Measurements from ENCODE around the gene SLC9A2.

SLC9A2 gene

DNA sequence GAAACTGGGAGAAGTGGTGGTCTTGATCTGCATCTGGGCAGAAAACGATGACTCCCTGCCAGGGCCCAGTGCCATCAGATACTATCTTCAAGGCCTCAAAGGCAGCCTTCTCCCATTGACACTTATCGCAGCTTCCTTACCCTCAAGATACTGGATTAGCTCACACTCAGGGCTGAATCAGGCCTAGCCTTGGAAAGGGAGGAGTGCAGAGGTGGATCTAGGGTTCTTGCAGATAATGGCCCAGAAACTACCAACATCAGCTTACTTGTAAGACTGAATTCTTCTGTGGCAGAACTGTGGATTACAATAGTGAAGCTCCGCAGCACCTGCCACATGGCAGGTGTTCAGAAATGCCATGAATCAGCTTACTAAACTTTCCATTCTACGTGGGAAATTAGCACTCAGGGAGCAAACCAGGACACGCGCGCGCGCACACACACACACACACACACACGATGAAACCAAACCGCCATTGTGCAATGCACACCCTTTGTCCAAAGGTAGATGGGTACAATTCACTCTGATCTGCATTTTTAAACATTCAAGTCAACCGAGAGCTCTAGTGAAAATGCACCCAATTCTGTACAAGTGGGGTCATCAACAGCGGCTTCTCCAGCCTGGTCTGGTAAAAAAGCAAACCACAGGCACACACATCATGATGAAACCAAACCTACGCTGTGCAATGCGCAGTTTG lies 116.2 kb downstream of the SLC9A2 start:
- DNase-seq, result no peak

DNA sequence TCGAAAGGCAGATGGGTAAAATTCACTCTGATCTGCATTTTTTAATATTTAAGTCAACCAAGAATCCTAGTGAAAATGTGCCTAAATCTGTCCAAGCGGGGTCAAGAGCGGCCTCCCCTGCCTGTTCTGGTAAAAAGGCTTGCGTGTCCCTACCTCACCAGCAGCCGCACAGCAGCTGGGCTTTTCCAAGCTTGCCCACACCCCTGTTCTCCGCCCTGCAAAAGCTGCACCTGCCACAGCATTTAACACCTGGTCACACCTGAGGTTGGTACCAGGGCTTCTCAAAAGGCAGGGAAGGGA lies 116.7 kb downstream of the SLC9A2 start:
- DNase-seq, result no peak

DNA sequence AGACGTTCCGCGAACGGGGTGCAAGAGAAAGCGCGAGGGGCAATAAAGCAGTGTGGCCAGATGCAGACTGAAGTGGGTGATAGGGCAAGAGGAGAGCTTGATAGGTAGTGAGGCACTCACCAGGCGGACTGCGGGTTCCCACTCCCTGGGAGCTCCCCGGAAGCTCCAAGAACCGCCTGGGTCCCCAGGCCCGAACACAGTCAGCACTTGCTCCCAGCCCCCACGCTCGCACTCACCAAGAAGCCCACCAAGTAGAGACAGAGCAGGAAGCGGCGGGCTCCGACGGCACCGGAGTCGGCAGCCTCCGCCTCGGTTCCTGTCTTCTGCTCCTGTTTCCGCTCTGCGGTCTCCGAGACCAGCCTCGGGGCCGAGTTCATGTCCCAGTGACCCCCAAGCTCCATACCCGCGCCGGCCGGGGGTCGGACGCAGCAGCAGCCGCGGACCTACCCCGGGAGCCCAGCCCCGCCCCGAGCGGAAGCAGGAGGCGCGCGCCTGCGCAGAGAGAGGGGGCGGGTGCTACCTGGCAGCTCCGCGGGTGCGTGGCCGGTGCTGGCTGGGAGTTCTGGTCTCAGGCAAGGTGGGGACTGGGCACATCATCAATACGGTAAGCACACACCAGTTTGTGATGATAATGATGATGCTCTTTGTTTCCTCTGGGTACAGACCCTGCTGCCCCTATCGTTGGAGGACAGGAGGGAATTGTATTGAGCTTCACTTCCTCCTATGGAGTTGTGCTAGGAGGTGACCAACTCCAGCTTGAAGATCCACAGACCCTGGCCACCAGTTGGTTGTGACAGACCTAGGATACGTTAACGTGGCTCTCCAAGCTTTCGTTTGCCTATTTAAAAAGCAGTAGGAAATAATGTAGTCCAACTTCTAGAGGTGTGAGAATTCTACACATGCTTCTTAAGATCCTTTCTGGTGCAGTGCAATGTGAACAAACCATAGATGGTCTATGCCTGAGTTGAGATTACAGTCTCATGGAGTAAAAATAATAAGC lies 117.4 kb downstream of the SLC9A2 start:
- DNase-seq, result peak; percentile 43 to 83 (median 66)

DNA sequence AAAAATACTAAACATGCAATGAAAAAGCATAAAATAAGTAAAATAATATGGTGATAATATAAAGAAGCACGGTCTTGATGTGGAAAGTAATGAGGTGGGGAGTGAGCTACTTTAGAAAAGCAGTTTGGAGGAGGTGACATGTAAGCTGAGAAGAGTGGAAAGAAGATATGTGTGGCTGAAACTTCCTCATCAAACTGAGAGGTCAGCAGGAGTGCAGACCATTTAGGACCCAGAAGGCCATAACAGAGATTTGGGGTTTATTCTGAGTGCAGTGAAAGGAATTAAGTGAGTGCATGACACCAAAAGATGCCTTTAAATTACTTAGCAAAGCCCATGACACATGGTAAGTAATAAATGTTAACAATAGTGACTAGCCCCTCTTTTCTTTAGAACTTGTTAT lies 118.1 kb downstream of the SLC9A2 start:
- no peak for DNase-seq

DNA sequence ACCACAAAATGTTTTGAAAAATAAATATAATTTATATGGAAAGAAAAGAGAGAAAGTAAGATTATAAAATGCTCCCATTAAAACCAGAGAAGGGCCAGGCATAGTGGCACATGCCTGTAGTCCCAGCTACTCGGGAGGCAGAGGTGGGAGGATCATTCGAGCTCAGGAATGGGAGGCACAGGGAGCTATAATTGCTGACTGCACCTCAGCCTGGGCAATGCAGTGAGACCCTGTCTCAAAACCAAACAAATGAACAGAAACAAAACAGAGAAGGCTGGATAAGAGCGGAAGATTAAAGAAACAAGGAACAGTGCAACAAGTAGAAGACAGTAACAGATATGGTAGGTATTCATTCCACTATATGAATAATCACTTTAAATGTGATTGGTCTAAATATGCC lies 123.9 kb downstream of the SLC9A2 start:
- no peak for DNase-seq

DNA sequence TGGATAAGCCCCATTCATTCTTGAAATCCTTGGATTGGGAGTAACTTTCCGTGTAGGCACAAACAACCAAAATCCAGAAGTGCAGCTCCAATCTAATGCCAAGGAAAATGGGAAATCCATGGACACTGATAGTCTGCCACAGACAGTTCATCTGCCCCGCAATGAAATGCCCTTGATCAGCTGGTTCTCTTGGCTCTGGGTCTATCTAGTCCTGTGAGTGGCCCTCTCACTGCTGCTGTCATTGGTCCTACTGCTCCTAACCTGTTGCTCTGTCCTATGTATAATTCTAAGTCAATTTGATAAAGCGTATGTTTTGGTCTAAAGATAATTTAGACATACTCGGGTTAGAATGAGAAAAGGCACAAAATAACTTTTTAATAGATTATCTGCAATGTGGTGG lies 128.8 kb downstream of the SLC9A2 start:
- DNase-seq, result no peak

DNA sequence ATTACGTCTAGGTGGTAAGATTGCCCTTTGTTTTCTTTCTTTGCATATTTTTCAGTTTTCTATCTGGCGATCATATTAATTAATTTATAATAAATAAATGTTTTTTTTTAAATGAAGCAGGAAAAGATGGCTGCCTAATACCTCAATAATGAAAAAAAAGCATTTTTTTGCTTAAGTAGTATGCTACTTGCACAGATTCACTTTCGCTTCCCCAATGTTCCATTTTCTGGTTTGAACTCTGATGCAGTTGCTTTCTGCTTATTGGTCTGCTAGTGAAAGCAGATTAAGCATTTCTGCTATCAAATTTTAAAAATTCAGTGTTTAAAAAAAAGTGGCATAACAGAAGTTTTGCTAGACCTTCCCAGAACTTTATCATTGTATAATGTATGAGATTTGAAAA lies 130.6 kb downstream of the SLC9A2 start:
- DNase-seq, result no peak

DNA sequence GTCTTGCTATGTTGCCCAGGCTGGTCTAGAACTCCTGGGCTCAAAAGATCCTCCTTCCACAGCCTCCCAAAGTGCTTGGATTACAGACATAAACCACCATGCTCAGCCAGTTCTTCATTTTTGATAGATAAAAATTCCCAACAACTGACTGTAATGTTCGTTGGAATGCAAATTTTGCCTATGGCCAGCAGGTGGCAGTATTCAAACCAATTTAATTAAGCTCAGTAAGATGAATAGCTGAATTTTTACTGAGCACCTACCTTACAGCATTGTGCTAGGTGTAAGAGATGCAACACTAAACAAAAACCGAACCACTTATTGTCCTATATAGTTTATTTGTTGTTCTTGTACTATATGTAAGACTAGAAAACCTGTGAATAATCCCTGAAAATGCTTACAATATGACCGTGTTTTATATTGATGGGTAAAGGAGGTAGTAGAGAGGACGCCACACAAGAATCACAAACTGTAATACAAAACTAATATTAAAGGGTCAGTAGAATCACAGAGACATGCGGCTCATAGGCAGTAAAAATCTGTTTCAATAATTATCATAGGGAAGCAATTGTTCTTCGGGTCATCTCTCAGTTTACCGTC lies 134.3 kb downstream of the SLC9A2 start:
- no peak for DNase-seq

DNA sequence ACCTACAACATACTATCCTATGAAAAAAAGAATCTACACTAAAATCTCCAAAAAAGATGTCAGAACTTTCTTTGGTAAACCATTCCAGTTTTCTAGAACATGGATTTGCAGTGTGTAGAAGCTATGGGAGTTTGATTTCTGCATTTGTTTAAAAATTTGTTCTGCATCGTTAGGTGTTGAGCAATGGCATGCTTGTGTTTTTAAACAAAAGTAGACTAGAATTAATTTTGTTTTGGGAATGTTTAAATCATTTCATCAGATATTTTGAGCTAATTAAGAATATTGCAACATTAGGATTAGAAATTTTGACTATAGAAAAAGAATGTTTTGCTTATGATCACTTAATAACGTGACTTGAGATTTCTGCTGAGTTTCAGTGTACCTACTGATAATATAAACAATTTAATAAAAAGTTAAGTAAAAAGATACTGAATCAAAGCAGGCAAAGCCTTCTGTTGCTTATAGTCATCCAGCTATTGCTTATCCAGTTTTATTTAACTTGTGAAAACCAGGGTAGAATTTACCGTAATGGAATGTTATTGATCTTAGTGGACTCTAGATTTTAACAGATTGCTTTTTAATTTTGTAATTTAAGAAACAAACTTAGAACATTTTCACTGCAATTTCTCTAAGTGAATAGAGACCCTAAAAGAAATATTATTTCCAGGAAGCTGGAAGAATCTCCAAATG lies 135.2 kb downstream of the SLC9A2 start:
- DNase-seq, result no peak

DNA sequence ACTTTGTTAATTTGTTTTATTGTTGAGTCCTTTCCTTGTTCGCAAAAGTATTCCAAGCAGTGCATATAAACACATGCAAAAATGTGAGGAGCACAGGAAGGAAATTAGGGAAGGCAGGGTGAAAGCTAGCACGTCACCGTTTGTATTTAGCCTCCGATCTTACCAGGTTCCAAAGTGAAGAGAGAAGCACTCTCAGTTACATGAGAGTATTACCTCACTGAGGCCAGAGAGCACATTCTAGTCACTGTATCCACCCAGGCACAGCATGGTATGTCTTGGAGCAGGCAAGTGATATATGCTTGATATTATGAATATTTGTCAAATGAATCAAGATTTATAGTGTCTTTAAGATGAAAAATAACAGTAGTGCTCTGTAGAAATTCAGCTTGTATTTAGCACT lies 135.9 kb downstream of the SLC9A2 start:
- no peak for DNase-seq

DNA sequence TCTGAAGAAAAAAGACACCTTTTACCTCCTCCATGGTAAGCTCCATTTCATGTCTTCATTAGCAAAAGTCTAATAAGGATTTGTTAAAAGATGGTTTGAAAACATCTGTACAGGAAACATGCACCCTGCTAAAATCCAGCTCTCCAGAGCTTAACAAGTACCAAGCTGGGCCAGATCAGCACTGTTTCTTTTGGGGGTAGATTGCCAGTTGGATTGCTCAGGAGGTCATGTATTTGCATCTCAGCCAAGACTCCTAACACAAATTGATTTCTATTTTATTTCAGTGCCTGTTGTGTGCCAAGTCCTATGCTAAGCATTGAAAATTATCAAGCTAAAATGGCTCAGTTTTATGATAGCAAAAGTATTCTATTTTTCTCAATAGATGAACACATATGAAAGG lies 139.1 kb downstream of the SLC9A2 start:
- DNase-seq, result no peak

Measured in activated naive CD4-positive, alpha-beta T cell (primary cell).